GM12874 (cell line): ENCODE data around the gene LMNB1.

Experiments used
- TF ChIP-seq, protein P1 (sequence below): IDR thresholded peaks from 2 replicates; pipeline ENCODE4 v1.5.1; 2011; ENCODE audit warnings: low read depth, mild to moderate bottlenecking, control low read depth, low read length, moderate library complexity; ENCODE audit not compliant: insufficient read depth

Gene LMNB1

DNA sequence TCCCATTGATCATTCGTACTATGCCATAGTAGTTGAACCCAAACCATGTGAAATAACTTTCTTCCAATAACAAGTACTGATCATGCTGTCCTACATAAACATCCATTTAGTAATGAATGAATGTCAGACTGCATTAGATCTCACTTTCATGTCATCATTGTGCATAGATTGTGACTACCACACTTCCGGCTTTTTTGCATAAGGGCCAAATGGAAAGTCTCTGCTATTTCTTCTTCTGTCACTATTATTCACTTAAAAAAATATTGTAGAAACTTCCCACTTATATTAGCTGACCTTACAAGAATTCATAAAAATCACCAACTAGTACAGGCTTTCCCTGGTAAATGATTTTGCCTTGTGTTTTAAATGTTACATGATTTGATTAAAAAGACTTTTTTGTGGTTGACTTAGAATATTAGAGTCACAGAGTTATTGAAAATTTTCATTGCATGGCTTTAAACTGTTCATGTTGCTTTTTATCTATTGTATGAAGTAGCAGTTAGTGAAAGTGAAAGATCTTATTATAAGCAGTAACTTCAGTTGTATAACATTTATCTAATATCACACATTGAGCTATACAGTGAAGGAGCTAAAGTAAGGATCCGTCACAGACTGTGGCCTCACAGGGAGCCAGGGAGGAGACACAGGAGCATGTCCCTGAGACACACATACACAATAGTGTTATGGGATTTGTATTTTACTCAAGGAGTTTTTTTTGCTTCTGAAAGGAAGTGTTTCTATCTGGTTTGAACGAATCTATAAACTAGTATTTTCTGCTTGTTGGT is 33.9 kb downstream of the LMNB1 start:
- TF ChIP-seq, protein P1, sequence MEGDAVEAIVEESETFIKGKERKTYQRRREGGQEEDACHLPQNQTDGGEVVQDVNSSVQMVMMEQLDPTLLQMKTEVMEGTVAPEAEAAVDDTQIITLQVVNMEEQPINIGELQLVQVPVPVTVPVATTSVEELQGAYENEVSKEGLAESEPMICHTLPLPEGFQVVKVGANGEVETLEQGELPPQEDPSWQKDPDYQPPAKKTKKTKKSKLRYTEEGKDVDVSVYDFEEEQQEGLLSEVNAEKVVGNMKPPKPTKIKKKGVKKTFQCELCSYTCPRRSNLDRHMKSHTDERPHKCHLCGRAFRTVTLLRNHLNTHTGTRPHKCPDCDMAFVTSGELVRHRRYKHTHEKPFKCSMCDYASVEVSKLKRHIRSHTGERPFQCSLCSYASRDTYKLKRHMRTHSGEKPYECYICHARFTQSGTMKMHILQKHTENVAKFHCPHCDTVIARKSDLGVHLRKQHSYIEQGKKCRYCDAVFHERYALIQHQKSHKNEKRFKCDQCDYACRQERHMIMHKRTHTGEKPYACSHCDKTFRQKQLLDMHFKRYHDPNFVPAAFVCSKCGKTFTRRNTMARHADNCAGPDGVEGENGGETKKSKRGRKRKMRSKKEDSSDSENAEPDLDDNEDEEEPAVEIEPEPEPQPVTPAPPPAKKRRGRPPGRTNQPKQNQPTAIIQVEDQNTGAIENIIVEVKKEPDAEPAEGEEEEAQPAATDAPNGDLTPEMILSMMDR: no peak

DNA sequence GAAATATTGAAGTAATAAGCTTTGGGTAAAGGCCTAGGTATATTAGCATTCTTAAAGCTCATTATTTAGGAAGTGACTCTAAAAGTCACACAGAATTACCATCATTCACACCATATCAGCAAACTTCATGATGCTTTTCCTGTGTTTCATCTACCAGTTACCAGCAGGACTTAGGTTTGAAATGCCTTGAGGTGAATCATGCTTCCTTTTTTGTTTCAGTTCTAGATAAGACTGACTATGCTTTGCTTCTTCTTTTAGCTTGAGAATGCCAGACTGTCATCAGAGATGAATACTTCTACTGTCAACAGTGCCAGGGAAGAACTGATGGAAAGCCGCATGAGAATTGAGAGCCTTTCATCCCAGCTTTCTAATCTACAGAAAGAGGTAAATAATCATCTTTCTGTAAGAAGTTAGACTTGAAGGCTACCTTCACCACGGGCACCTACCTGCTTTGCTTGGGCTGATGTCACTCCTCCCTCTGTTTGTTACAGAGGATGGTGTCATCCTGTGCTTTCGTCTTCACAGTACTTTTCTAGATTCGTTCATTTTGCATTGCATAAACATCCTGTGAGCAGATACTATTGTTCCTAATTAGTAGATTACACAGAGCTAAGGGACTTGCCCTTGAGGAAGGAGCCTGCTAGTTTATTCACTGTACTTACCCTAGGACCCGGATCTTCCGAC is 34.7 kb downstream of the LMNB1 start:
- TF ChIP-seq, protein P1: no peak

DNA sequence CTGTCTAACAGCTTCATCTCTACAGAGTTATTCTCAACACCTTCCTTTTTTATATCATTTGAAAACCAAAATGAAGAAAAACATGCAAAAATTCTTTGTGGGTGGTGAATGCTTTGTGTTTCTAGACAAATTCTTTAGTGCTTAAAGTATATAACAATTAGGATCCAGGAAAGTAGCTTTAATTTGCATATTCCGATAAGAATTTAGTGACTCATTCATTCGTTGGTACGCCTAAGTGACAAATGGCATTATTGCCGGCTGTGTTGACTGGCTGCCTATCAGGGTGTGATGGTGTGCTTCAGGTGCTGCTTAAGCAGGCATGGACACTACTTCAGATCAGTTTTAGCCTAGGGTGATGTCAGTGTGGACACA is 35.2 kb downstream of the LMNB1 start:
- TF ChIP-seq, protein P1: no peak

DNA sequence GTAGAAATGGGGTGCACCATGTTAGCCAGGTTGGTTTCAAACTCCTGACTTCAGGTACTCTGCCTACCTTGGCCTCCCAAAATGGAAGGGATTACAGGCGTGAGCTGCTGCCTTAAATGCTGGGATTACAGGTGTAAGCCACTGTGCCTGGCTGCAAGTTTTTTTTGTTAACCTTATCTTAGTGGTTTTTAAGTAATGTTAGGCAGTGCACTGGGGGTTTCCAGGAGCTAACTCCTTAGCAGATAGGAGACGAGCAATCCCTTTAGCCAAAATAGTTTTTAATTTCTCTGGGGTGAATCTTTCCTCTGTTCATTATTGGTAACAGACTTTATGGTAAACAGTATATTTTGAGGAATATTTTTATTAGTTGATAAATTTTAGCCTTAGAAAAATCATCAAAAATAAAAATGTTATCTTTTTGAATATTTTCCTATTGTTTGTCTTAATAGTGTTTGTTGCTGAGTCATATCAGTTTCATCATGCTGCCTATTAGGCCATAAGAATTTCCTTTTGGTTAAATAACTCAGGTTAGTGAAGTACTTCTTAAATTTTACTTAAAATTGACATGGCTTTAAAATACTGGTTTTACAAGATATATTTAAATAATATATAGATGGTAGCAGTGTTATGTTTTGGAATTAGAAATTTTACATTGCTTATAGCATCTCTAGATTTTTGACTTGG is 37.9 kb downstream of the LMNB1 start:
- TF ChIP-seq, protein P1: no peak

DNA sequence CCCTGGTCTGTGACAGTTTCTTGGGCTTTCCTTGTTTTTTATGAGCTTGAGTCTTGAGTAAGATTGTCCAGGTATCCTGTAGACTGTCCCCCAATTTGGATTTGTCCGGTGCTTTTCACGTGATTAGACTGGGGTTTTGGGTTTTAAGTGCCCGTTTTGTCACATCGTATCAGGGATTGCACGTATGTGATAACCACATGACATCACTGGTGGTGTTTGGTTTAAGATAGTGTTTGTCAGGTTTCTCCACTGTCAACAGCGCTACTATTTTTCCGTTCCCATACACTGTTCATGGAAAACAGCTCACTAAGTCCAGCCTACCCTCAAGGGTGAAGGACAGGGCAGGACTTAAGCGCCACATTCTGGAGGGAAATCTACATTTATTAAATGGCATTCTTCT is 39.7 kb downstream of the LMNB1 start:
- TF ChIP-seq, protein P1: no peak

DNA sequence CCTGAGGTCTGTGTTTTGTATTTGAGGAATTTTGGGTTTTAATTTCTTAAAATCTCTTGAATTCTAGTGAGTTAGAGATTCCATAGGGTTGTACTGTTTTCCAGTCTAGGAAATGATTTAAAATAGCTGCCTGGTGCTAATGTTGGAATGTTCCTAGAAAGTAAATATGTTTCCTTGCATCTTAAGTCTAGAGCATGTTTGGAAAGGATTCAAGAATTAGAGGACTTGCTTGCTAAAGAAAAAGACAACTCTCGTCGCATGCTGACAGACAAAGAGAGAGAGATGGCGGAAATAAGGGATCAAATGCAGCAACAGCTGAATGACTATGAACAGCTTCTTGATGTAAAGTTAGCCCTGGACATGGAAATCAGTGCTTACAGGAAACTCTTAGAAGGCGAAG is 41.8 kb downstream of the LMNB1 start:
- TF ChIP-seq, protein P1: no peak

DNA sequence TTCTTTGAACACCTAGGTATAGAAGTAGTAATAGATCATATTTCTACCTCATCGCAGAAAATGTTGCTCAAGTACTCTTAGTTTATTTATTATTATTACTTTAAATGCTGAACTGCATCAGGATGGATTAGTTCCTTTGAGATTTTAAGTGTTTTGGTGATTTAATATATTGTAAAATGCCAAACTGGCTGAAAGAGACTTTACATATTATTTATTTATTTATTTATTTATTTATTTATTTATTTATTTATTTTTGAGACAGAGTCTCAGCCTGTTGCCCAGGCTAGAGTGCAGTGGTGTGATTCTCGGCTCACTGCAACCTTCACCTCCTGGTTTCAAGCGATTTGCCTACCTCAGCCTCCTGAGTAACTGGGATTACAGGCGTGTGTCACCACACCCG is 42.3 kb downstream of the LMNB1 start:
- TF ChIP-seq, protein P1: no peak
